CD14-positive monocyte (primary cell): ENCODE results near the gene DCP2. TPM values are rescaled to one million over a fixed set of nuclear protein-coding genes. Genes with fewer than 3 reads are reported as not detected.

Source experiments
- DNase-seq, 3 donors: peaks; one replicate each; pipeline ENCODE4 v3.0.0-alpha.2; 2011 to 2022
- H2AFZ ChIP-seq: 2 replicates; pipeline ENCODE4 v1.6.0; 2012; ENCODE audit warnings: mild to moderate bottlenecking, low read depth, low read length, inconsistent platforms; ENCODE audit not compliant: insufficient read depth, poor library complexity, severe bottlenecking
- H3K27ac ChIP-seq, 2 donors: 1 replicate in 1 of 2; 2 replicates in 1 of 2; pipeline ENCODE4 v1.5.1; 2012 to 2013; ENCODE audit warnings: low read length in 2 of 2, control low read depth in 1 of 2, inconsistent platforms in 1 of 2, low read depth in 1 of 2, mild to moderate bottlenecking in 1 of 2
- H3K27me3 ChIP-seq, 2 donors: one replicate each; pipeline versions ENCODE4 v1.6.0 to v1.6.1; 2011 to 2013; ENCODE audit warnings: low read length in 2 of 2; ENCODE audit not compliant: control insufficient read depth in 2 of 2, insufficient read depth in 2 of 2
- H3K36me3 ChIP-seq, 2 donors: replicated peaks in 1 of 2; 1 replicate in 1 of 2; 2 replicates in 1 of 2; pipeline versions ENCODE4 v1.5.1 to v1.6.1; 2012 to 2013; ENCODE audit warnings: low read length in 2 of 2, control low read depth in 1 of 2, inconsistent platforms in 1 of 2, mild to moderate bottlenecking in 1 of 2; ENCODE audit not compliant: insufficient read depth in 2 of 2, control insufficient read depth in 1 of 2
- H3K4me1 ChIP-seq, 2 donors: 1 replicate in 1 of 2; 2 replicates in 1 of 2; pipeline versions ENCODE4 v1.5.1 to v1.6.1; 2012 to 2013; ENCODE audit warnings: low read length in 2 of 2, control low read depth in 1 of 2, inconsistent platforms in 1 of 2, mild to moderate bottlenecking in 1 of 2, moderate library complexity in 1 of 2; ENCODE audit not compliant: insufficient read depth in 2 of 2, control insufficient read depth in 1 of 2
- H3K4me2 ChIP-seq: replicated peaks from 2 replicates; pipeline ENCODE3; 2012; ENCODE audit warnings: low read length, moderate library complexity, mild to moderate bottlenecking; ENCODE audit not compliant: poor library complexity, severe bottlenecking; ENCODE audit errors: extremely low read depth
- H3K4me3 ChIP-seq, 3 experiments: fragments of 200-600 bp in 1 of 3; sonication (generic) in 1 of 3; replicated peaks in 1 of 3; 1 replicate in 2 of 3; 2 replicates in 1 of 3; pipeline ENCODE4 v1.5.1; 2011 to 2013; ENCODE audit warnings: low read length in 3 of 3, mild to moderate bottlenecking in 3 of 3, control low read depth in 2 of 3, low read depth in 2 of 3, inconsistent platforms in 1 of 3, moderate library complexity in 1 of 3
- H3K79me2 ChIP-seq: 2 replicates; pipeline ENCODE4 v1.6.0; 2012; ENCODE audit warnings: mild to moderate bottlenecking, control low read depth, inconsistent platforms, low read length, moderate library complexity; ENCODE audit not compliant: insufficient read depth
- H3K9ac ChIP-seq: 2 replicates; pipeline ENCODE4 v1.6.0; 2017; ENCODE audit warnings: low read length, mild to moderate bottlenecking; ENCODE audit not compliant: insufficient read depth, poor library complexity, severe bottlenecking
- H3K9me3 ChIP-seq, 2 donors: replicated peaks in 1 of 2; 1 replicate in 1 of 2; 2 replicates in 1 of 2; pipeline versions ENCODE4 v1.5.1 to v1.6.1; 2012 to 2013; ENCODE audit warnings: low read length in 2 of 2, control low read depth in 1 of 2; ENCODE audit not compliant: control insufficient read depth in 1 of 2, insufficient read depth in 1 of 2
- H4K20me1 ChIP-seq: 2 replicates; pipeline ENCODE4 v1.6.0; 2012; ENCODE audit warnings: mild to moderate bottlenecking, low read length, control low read depth, moderate library complexity; ENCODE audit not compliant: insufficient read depth
- H3K27ac Mint-ChIP-seq, 7 donors: one replicate each; pipeline ENCODE4 v1.8.0; 2020; ENCODE audit warnings: mild to moderate bottlenecking in 7 of 7, mixed read lengths in 7 of 7, moderate library complexity in 6 of 7, inconsistent platforms in 2 of 7
- H3K27me3 Mint-ChIP-seq, 3 donors: one replicate each; pipeline ENCODE4 v1.8.0; 2021 to 2022; ENCODE audit warnings: low read depth in 3 of 3, mild to moderate bottlenecking in 3 of 3, mixed read lengths in 3 of 3, moderate library complexity in 3 of 3, inconsistent platforms in 1 of 3
- H3K36me3 Mint-ChIP-seq, 2 donors: one replicate each; pipeline ENCODE4 v1.8.0; 2020; ENCODE audit warnings: mixed read lengths in 2 of 2, inconsistent platforms in 1 of 2, mild to moderate bottlenecking in 1 of 2
- H3K4me1 Mint-ChIP-seq: one replicate; pipeline ENCODE4 v1.8.0; 2020; ENCODE audit warnings: mild to moderate bottlenecking, mixed read lengths
- H3K4me3 Mint-ChIP-seq, 2 donors: one replicate each; pipeline ENCODE4 v1.8.0; 2020; ENCODE audit warnings: mild to moderate bottlenecking in 2 of 2, mixed read lengths in 2 of 2, moderate library complexity in 1 of 2
- H3K9me3 Mint-ChIP-seq, 7 donors: one replicate each; pipeline ENCODE4 v1.8.0; 2020 to 2022; ENCODE audit warnings: mixed read lengths in 7 of 7, mild to moderate bottlenecking in 6 of 7, moderate library complexity in 6 of 7, inconsistent platforms in 2 of 7
- CTCF ChIP-seq: fragments of 200-600 bp; IDR thresholded peaks from one replicate; pipeline ENCODE4 v1.8.0; 2022; ENCODE audit warnings: antibody characterized with exemption, mild to moderate bottlenecking
- WGBS: methylation state at CpG from one replicate; pipeline ENCODE4 v1.1.5; 2013; ENCODE audit warnings: missing lambda C conversion rate; ENCODE audit not compliant: insufficient coverage; 5-methylcytosine and 5-hydroxymethylcytosine counted together
- intact Hi-C, 2 donors: fragments of 100-400 bp; cut with micrococcal nuclease; formaldehyde crosslinking; loops; one replicate each; pipeline versions ENCODE4 v1.15.0 to v1.15.1; 2023
- polyA plus RNA-seq, 3 donors: library from polyadenylated mRNA; depleted of rRNA in 1 of 3; unstranded in 2 of 3; stranded (reverse) in 1 of 3; fragments of 300-500 nt in 2 of 3; fragments of >200 nt in 1 of 3; fragmentation: Illumina TruSeq in 2 of 3; gene quantifications; 1 replicate in 2 of 3; 2 replicates in 1 of 3; pipeline ENCODE4 v1.2.3, GENCODE V29; 2012 to 2021

Gene DCP2
- polyA plus RNA-seq, 3 donors, result 24.0 to 62.2 (median 58.9) TPM

- Mint-ChIP-seq H3K36me3 (no peaks in the 10 kb centered on the region), H3K9me3 (no peaks in the 10 kb centered on the region), H3K27me3 (peaks cover 0 to 4% (median 0%) of the 10 kb centered on the region in 3 donors), H3K4me1 (peaks cover 24% of the 10 kb centered on the region), H3K4me3 (no peak overlapping the region), H3K27ac (no peak overlapping the region)
- intact Hi-C loops, result no loop called here
- no peak for TF ChIP-seq CTCF
- Histone ChIP-seq H4K20me1 (peaks cover 11% of the 10 kb centered on the region), H3K79me2 (peaks cover 15% of the 10 kb centered on the region), H3K27ac (no peak overlapping the region), H3K36me3 (no peaks in the 10 kb centered on the region), H2AFZ (no peak overlapping the region), H3K27me3 (no peaks in the 10 kb centered on the region), H3K9me3 (no peaks in the 10 kb centered on the region), H3K4me3 (no peak overlapping the region), H3K4me2 (no peak overlapping the region), H3K9ac (no peak overlapping the region), H3K4me1 (peaks cover 19 to 23% of the 10 kb centered on the region in 2 donors)
- no CpG with 5 or more reads among the region's 1 CpG for WGBS
- no peak for DNase-seq
Measured at GRCh38 chr5:112973036-112973435, 3.6 kb upstream of the DCP2 start.

GRCh38 chr5:112973904-112974303, 2.7 kb upstream of the DCP2 start:
- no peak for TF ChIP-seq CTCF
- DNase-seq, result no peak
- no peak overlapping the region for H2AFZ ChIP-seq
- H3K27ac Mint-ChIP-seq, result no peak overlapping the region
- peaks cover 23 to 32% of the 10 kb centered on the region in 2 donors for H3K4me1 ChIP-seq
- intact Hi-C loops, result no loop called here
- no peak overlapping the region for H3K4me3 ChIP-seq
- H3K4me3 Mint-ChIP-seq, result no peak overlapping the region
- H4K20me1 ChIP-seq, result peaks cover 20% of the 10 kb centered on the region
- no peak overlapping the region for H3K9ac ChIP-seq
- no peaks in the 10 kb centered on the region for H3K9me3 ChIP-seq
- H3K27me3 ChIP-seq, result no peaks in the 10 kb centered on the region
- no peaks in the 10 kb centered on the region for H3K9me3 Mint-ChIP-seq
- H3K36me3 ChIP-seq, result no peaks in the 10 kb centered on the region
- H3K4me1 Mint-ChIP-seq, result peaks cover 31% of the 10 kb centered on the region
- H3K36me3 Mint-ChIP-seq, result no peaks in the 10 kb centered on the region
- no peak overlapping the region for H3K4me2 ChIP-seq
- peaks cover 0 to 4% (median 0%) of the 10 kb centered on the region in 3 donors for H3K27me3 Mint-ChIP-seq
- peaks cover 23% of the 10 kb centered on the region for H3K79me2 ChIP-seq
- H3K27ac ChIP-seq, result no peak overlapping the region
- WGBS, result 80% methylated on average over 1 of the region's 1 CpG
